A673 (cell line): ENCODE measurements around the gene SLC16A3.

Source experiments
- CTCF ChIP-seq: fragments of 300-800, 200-600 bp; sonication (generic); conservative IDR thresholded peaks from 2 replicates; pipeline ENCODE4 v1.5.1; 2017; ENCODE audit warnings: low read depth, mild to moderate bottlenecking, antibody characterized with exemption, low read length, moderate library complexity, mixed read lengths
- EZH2 ChIP-seq: fragments of 200-600 bp; sonication (generic); IDR thresholded peaks from 2 replicates; pipeline ENCODE4 v1.6.1; 2017; ENCODE audit warnings: borderline replicate concordance, low read depth, mild to moderate bottlenecking, mixed read lengths, antibody characterized with exemption, low read length; ENCODE audit not compliant: poor library complexity, severe bottlenecking

- TF ChIP-seq CTCF = no peak
- TF ChIP-seq EZH2 = no peak
Measured at GRCh38 chr17:82243648-82244412, 15.0 kb downstream of the SLC16A3 start.
